H9 (cell line): ENCODE results near the gene SIX3. TPM values are rescaled to one million over a fixed set of nuclear protein-coding genes. Genes with fewer than 3 reads are reported as not detected.

ENCODE experiments used
- DNase-seq: peaks from one replicate; pipeline ENCODE4 v3.0.0-alpha.2; 2017
- H2AFZ ChIP-seq: one replicate; pipeline ENCODE4 v1.6.1; 2013; ENCODE audit warnings: mild to moderate bottlenecking, low read length, control low read depth, moderate library complexity
- H2AK5ac ChIP-seq: 2 replicates; pipeline ENCODE4 v1.6.1; 2013; ENCODE audit warnings: low read length, control low read depth, mixed read lengths; ENCODE audit not compliant: insufficient read length
- H2BK120ac ChIP-seq: one replicate; pipeline ENCODE4 v1.6.1; 2013; ENCODE audit warnings: low read depth, mild to moderate bottlenecking, low read length, control low read depth, inconsistent platforms; ENCODE audit not compliant: poor library complexity, severe bottlenecking
- H2BK12ac ChIP-seq: 2 replicates; pipeline ENCODE4 v1.6.1; 2013; ENCODE audit warnings: low read length, control low read depth, mixed read lengths, low read depth; ENCODE audit not compliant: insufficient read length
- H2BK15ac ChIP-seq: 2 replicates; pipeline ENCODE4 v1.6.1; 2013; ENCODE audit warnings: low read depth, low read length, control low read depth
- H2BK20ac ChIP-seq: one replicate; pipeline ENCODE4 v1.6.1; 2013; ENCODE audit warnings: low read depth, mild to moderate bottlenecking, low read length, control low read depth, inconsistent platforms; ENCODE audit not compliant: poor library complexity, severe bottlenecking
- H2BK5ac ChIP-seq: 2 replicates; pipeline ENCODE4 v1.6.1; 2013; ENCODE audit warnings: low read length, control low read depth, mixed read lengths; ENCODE audit not compliant: insufficient read length
- H3K14ac ChIP-seq: 2 replicates; pipeline ENCODE4 v1.6.1; 2013; ENCODE audit warnings: low read length, control low read depth; ENCODE audit not compliant: insufficient read depth
- H3K18ac ChIP-seq: 2 replicates; pipeline ENCODE4 v1.6.1; 2013; ENCODE audit warnings: low read depth, mild to moderate bottlenecking, mixed read lengths, low read length, control low read depth; ENCODE audit not compliant: insufficient read length
- H3K23ac ChIP-seq: 2 replicates; pipeline ENCODE4 v1.6.1; 2013; ENCODE audit warnings: low read length, control low read depth, mixed read lengths, low read depth; ENCODE audit not compliant: insufficient read length
- H3K23me2 ChIP-seq: 2 replicates; pipeline ENCODE4 v1.6.1; 2013; ENCODE audit warnings: low read depth, mild to moderate bottlenecking, mixed read lengths, low read length, control low read depth; ENCODE audit not compliant: insufficient read length, poor library complexity, severe bottlenecking
- H3K27ac ChIP-seq: 2 replicates; pipeline ENCODE4 v1.5.1; 2013; ENCODE audit warnings: low read length, control low read depth, mixed read lengths, low read depth; ENCODE audit not compliant: insufficient read length
- H3K27me3 ChIP-seq: 2 replicates; pipeline ENCODE4 v1.6.1; 2013; ENCODE audit warnings: low read length, control low read depth, inconsistent platforms; ENCODE audit not compliant: insufficient read depth
- H3K4ac ChIP-seq: 2 replicates; pipeline ENCODE4 v1.6.1; 2013; ENCODE audit warnings: low read depth, mild to moderate bottlenecking, control low read depth, inconsistent platforms, low read length, moderate library complexity
- H3K4me1 ChIP-seq: 2 replicates; pipeline ENCODE4 v1.6.1; 2013; ENCODE audit warnings: low read length, control low read depth, inconsistent platforms; ENCODE audit not compliant: insufficient read depth
- H3K4me2 ChIP-seq: 2 replicates; pipeline ENCODE4 v1.6.1; 2013; ENCODE audit warnings: low read length, control low read depth, mixed read lengths; ENCODE audit not compliant: insufficient read length, insufficient read depth
- H3K56ac ChIP-seq: 2 replicates; pipeline ENCODE4 v1.6.1; 2013; ENCODE audit warnings: low read depth, mild to moderate bottlenecking, mixed read lengths, low read length, control low read depth; ENCODE audit not compliant: insufficient read length
- H3K79me1 ChIP-seq: 2 replicates; pipeline ENCODE4 v1.6.1; 2013; ENCODE audit warnings: low read depth, mild to moderate bottlenecking, moderate library complexity, low read length, control low read depth, inconsistent platforms; ENCODE audit not compliant: insufficient read depth, poor library complexity, severe bottlenecking
- H3K79me2 ChIP-seq: 2 replicates; pipeline ENCODE4 v1.6.1; 2013; ENCODE audit warnings: low read length, control low read depth, inconsistent platforms; ENCODE audit not compliant: insufficient read depth
- H3K9ac ChIP-seq: 2 replicates; pipeline ENCODE4 v1.6.1; 2013; ENCODE audit warnings: low read length, control low read depth, mixed read lengths; ENCODE audit not compliant: insufficient read length; ENCODE audit errors: extremely low read depth
- H3K9me3 ChIP-seq: one replicate; pipeline ENCODE4 v1.6.1; 2013; ENCODE audit warnings: low read depth, low read length, inconsistent platforms; ENCODE audit not compliant: control insufficient read depth
- H3T11ph ChIP-seq: one replicate; pipeline ENCODE4 v1.6.1; 2013; ENCODE audit warnings: mild to moderate bottlenecking, low read length, control low read depth, inconsistent platforms
- H4K20me1 ChIP-seq: one replicate; pipeline ENCODE4 v1.6.1; 2013; ENCODE audit not compliant: control insufficient read depth, insufficient read length, insufficient read depth
- H4K5ac ChIP-seq: 2 replicates; pipeline ENCODE4 v1.6.1; 2013; ENCODE audit warnings: low read depth, mild to moderate bottlenecking, mixed read lengths, low read length, control low read depth; ENCODE audit not compliant: insufficient read length
- H4K8ac ChIP-seq: replicated peaks from 2 replicates; pipeline ENCODE4 v1.6.1; 2013; ENCODE audit warnings: low read length, control low read depth, mixed read lengths, low read depth; ENCODE audit not compliant: insufficient read length
- H4K91ac ChIP-seq: 2 replicates; pipeline ENCODE4 v1.6.1; 2013; ENCODE audit warnings: low read depth, mild to moderate bottlenecking, moderate library complexity, mixed read lengths, low read length, control low read depth; ENCODE audit not compliant: insufficient read length
- H3K27ac Mint-ChIP-seq, 3 experiments: 2 replicates in 2 of 3; 3 replicates in 1 of 3; pipeline ENCODE4 v1.8.0; 2020 to 2021; ENCODE audit warnings: mixed read lengths in 3 of 3, mild to moderate bottlenecking in 1 of 3, moderate library complexity in 1 of 3
- H3K27me3 Mint-ChIP-seq: 2 replicates; pipeline ENCODE4 v1.8.0; 2021; ENCODE audit warnings: low read depth, mild to moderate bottlenecking, moderate library complexity, mixed read lengths
- H3K36me3 Mint-ChIP-seq, 3 experiments: 2 replicates in 2 of 3; 3 replicates in 1 of 3; pipeline ENCODE4 v1.8.0; 2020 to 2021; ENCODE audit warnings: low read depth in 3 of 3, mixed read lengths in 3 of 3; ENCODE audit not compliant: insufficient read depth in 1 of 3
- H3K4me1 Mint-ChIP-seq, 2 experiments: 2 replicates each; pipeline ENCODE4 v1.8.0; 2020; ENCODE audit warnings: mixed read lengths in 2 of 2
- H3K4me3 Mint-ChIP-seq, 2 experiments: 2 replicates in 1 of 2; 3 replicates in 1 of 2; pipeline ENCODE4 v1.8.0; 2020 to 2021; ENCODE audit warnings: mild to moderate bottlenecking in 2 of 2, mixed read lengths in 2 of 2, moderate library complexity in 1 of 2
- H3K9me3 Mint-ChIP-seq, 2 experiments: 2 replicates in 1 of 2; 3 replicates in 1 of 2; pipeline ENCODE4 v1.8.0; 2020; ENCODE audit warnings: mild to moderate bottlenecking in 2 of 2, mixed read lengths in 2 of 2, moderate library complexity in 1 of 2
- CTCF ChIP-seq: fragments of 200-600 bp; sonication (generic); conservative IDR thresholded peaks from 3 replicates; pipeline ENCODE4 v1.8.0; 2021; ENCODE audit warnings: antibody characterized with exemption, mild to moderate bottlenecking
- WGBS: extraction: QIAGEN DNeasy Blood & Tissue Kit; methylation state at CpG from one replicate; pipeline ENCODE4 v1.1.7; 2013; ENCODE audit warnings: missing lambda C conversion rate, low lambda C conversion rate, mixed read lengths; ENCODE audit not compliant: insufficient read length; ENCODE audit errors: extremely low coverage; 5-methylcytosine and 5-hydroxymethylcytosine counted together
- total RNA-seq: library from RNA; stranded (reverse); gene quantifications from 2 replicates; pipeline ENCODE4 v1.2.1, GENCODE V29; 2021

SIX3 gene
- total RNA-seq, 1 experiment from 2014 or later = 0.55 TPM

- no peaks in the 10 kb centered on the region for H3K79me1 ChIP-seq
- no peak overlapping the region for H2BK120ac ChIP-seq
- H3K27ac ChIP-seq = no peak overlapping the region
- H3K27me3 ChIP-seq = peaks cover 89% of the 10 kb centered on the region
- no peak overlapping the region for H2AK5ac ChIP-seq
- no CpG with 5 or more reads among the region's 3 CpGs for WGBS
- H3K14ac ChIP-seq = no peak overlapping the region
- no peak overlapping the region for H3K4ac ChIP-seq
- H3K23me2 ChIP-seq = peaks cover 19% of the 10 kb centered on the region
- Mint-ChIP-seq H3K9me3 (peaks cover 7 to 10% of the 10 kb centered on the region in 2 experiments; a peak in 4 of 5 replicates), H3K27ac (no peak overlapping the region), H3K36me3 (peaks cover 0 to 18% (median 0%) of the 10 kb centered on the region in 3 experiments; a peak in 5 of 7 replicates), H3K27me3 (peaks cover 99% of the 10 kb centered on the region), H3K4me3 (peak overlapping the region in 1 of 2 experiments; percentile 69; a peak in 1 of 5 replicates), H3K4me1 (peaks cover 56 to 73% of the 10 kb centered on the region in 2 experiments)
- H2BK20ac ChIP-seq = no peak overlapping the region
- no peak overlapping the region for H3K23ac ChIP-seq
- no peak overlapping the region for H2BK12ac ChIP-seq
- no peaks in the 10 kb centered on the region for H3K9me3 ChIP-seq
- no peaks in the 10 kb centered on the region for H3K79me2 ChIP-seq
- H4K5ac ChIP-seq = no peak overlapping the region
- no peak overlapping the region for H3K9ac ChIP-seq
- no peak for DNase-seq
- no peak overlapping the region for H3T11ph ChIP-seq
- no peak overlapping the region for H2BK5ac ChIP-seq
- H3K4me1 ChIP-seq = peaks cover 3% of the 10 kb centered on the region; the same call in 1 of the 2 replicates
- H4K8ac ChIP-seq = no peak overlapping the region
- H3K56ac ChIP-seq = no peak overlapping the region
- no peak overlapping the region for H3K4me2 ChIP-seq
- H2BK15ac ChIP-seq = no peak overlapping the region
- no peak overlapping the region for H3K18ac ChIP-seq
- no peaks in the 10 kb centered on the region for H4K20me1 ChIP-seq
- no peak overlapping the region for H2AFZ ChIP-seq
- no peak overlapping the region for H4K91ac ChIP-seq
- TF ChIP-seq CTCF = no peak
Observed at GRCh38 chr2:44950646-44951045, 9.1 kb downstream of the SIX3 start.
